Fibroblast of lung (primary cell): ENCODE data around the gene MISP3. TPM values are rescaled to one million over a fixed set of nuclear protein-coding genes. Genes with fewer than 3 reads are reported as not detected.
A peak's percentile ranks its signal among the peaks of the same experiment; 100 is the strongest.

Source experiments
- DNase-seq, 2 donors: peaks; one replicate each; pipeline versions ENCODE4 v3.0.0 to v3.0.0-alpha.2; 2010; ENCODE audit warnings: low read depth in 2 of 2
- H2AFZ ChIP-seq: 2 replicates; pipeline ENCODE4 v1.5.1; 2012; ENCODE audit warnings: low read length, control low read depth, inconsistent platforms
- H3K27ac ChIP-seq: 2 replicates; pipeline ENCODE4 v1.5.1; 2011; ENCODE audit warnings: low read length, control low read depth; ENCODE audit not compliant: insufficient read depth
- H3K27me3 ChIP-seq: 2 replicates; pipeline ENCODE4 v1.5.1; 2011; ENCODE audit warnings: mild to moderate bottlenecking, low read length; ENCODE audit not compliant: control insufficient read depth, insufficient read depth
- H3K36me3 ChIP-seq: 2 replicates; pipeline ENCODE4 v1.5.1; 2011; ENCODE audit warnings: low read length; ENCODE audit not compliant: control insufficient read depth, insufficient read depth
- H3K4me1 ChIP-seq: 2 replicates; pipeline ENCODE4 v1.5.1; 2011; ENCODE audit warnings: low read length; ENCODE audit not compliant: control insufficient read depth, insufficient read depth; ENCODE audit errors: extremely low read depth
- H3K4me2 ChIP-seq: 2 replicates; pipeline ENCODE4 v1.5.1; 2011; ENCODE audit warnings: low read length, control low read depth; ENCODE audit not compliant: insufficient read depth; ENCODE audit errors: extremely low read depth
- H3K4me3 ChIP-seq, 4 experiments: fragments of 200-600 bp in 1 of 4; sonication (generic) in 1 of 4; replicated peaks in 1 of 4; 2 replicates each; pipeline ENCODE4 v1.5.1; 2011 to 2016; ENCODE audit warnings: low read length in 4 of 4, low read depth in 3 of 4, mild to moderate bottlenecking in 3 of 4, control low read depth in 2 of 4, inconsistent platforms in 1 of 4, mixed read lengths in 1 of 4; ENCODE audit not compliant: insufficient read depth in 1 of 4; ENCODE audit errors: control extremely low read depth in 1 of 4
- H3K79me2 ChIP-seq: 2 replicates; pipeline ENCODE4 v1.5.1; 2012; ENCODE audit warnings: mild to moderate bottlenecking, low read length, inconsistent platforms; ENCODE audit not compliant: control insufficient read depth, insufficient read depth
- H3K9ac ChIP-seq: 2 replicates; pipeline ENCODE4 v1.5.1; 2011; ENCODE audit warnings: mild to moderate bottlenecking, low read length, control low read depth; ENCODE audit not compliant: insufficient read depth
- H3K9me3 ChIP-seq: 2 replicates; pipeline ENCODE4 v1.5.1; 2012; ENCODE audit warnings: low read depth, low read length; ENCODE audit not compliant: control insufficient read depth, insufficient read depth
- H4K20me1 ChIP-seq: 2 replicates; pipeline ENCODE4 v1.5.1; 2011; ENCODE audit warnings: low read length; ENCODE audit not compliant: control insufficient read depth, insufficient read depth; ENCODE audit errors: extremely low read depth
- EZH2 ChIP-seq: IDR thresholded peaks from 2 replicates; pipeline ENCODE4 v1.5.1; 2012; ENCODE audit warnings: low read length, control low read depth, mild to moderate bottlenecking; ENCODE audit errors: missing control alignments
- polyA plus RNA-seq, 2 donors: library from polyadenylated mRNA; depleted of rRNA in 1 of 2; stranded (reverse) in 1 of 2; unstranded in 1 of 2; fragments of >200 nt; gene quantifications; 2 replicates each; pipeline ENCODE4 v1.2.1, GENCODE V29; 2011 to 2012; ENCODE audit warnings: missing spikeins in 1 of 2
- total RNA-seq: library from RNA; depleted of rRNA; stranded (reverse); fragments of >200 nt; gene quantifications from 2 replicates; pipeline ENCODE4 v1.2.1, GENCODE V29; 2014
- TF ChIP-seq, protein P1 (sequence below), 2 donors: IDR thresholded peaks in 1 of 2; conservative IDR thresholded peaks in 1 of 2; 1 replicate in 1 of 2; 2 replicates in 1 of 2; pipeline ENCODE4 v1.5.1; 2011 to 2012; ENCODE audit warnings: low read length in 2 of 2, control low read depth in 1 of 2, inconsistent platforms in 1 of 2, low read depth in 1 of 2, mild to moderate bottlenecking in 1 of 2

The MISP3 gene
- total and polyA plus RNA-seq, 2 donors (not counting 1 experiment from before 2014, with no cell fraction given), result 0.33 to 0.83 TPM

- no peak overlapping the region for H2AFZ ChIP-seq
- DNase-seq, result no peak
- H3K36me3 ChIP-seq, result no peaks in the 10 kb centered on the region
- no peaks in the 10 kb centered on the region for H4K20me1 ChIP-seq
- H3K27ac ChIP-seq, result peak overlapping the region; percentile 73
- peak overlapping the region; percentile 76 to 94 (median 84) for H3K4me3 ChIP-seq
- peak overlapping the region; percentile 73 for H3K9ac ChIP-seq
- peaks cover 30% of the 10 kb centered on the region for H3K4me1 ChIP-seq
- TF ChIP-seq, protein P1, sequence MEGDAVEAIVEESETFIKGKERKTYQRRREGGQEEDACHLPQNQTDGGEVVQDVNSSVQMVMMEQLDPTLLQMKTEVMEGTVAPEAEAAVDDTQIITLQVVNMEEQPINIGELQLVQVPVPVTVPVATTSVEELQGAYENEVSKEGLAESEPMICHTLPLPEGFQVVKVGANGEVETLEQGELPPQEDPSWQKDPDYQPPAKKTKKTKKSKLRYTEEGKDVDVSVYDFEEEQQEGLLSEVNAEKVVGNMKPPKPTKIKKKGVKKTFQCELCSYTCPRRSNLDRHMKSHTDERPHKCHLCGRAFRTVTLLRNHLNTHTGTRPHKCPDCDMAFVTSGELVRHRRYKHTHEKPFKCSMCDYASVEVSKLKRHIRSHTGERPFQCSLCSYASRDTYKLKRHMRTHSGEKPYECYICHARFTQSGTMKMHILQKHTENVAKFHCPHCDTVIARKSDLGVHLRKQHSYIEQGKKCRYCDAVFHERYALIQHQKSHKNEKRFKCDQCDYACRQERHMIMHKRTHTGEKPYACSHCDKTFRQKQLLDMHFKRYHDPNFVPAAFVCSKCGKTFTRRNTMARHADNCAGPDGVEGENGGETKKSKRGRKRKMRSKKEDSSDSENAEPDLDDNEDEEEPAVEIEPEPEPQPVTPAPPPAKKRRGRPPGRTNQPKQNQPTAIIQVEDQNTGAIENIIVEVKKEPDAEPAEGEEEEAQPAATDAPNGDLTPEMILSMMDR (conservative IDR thresholded peaks at IDR 0.05 in 1 of 2, IDR thresholded peaks at IDR 0.05 in 1 of 2; ENCODE audit: low read depth in 1 of 2, low read length in 2 of 2), result no peak
- no peak for TF ChIP-seq EZH2
- no peaks in the 10 kb centered on the region for H3K9me3 ChIP-seq
- peak overlapping the region; percentile 82 for H3K4me2 ChIP-seq
- no peaks in the 10 kb centered on the region for H3K27me3 ChIP-seq
- H3K79me2 ChIP-seq, result peaks cover 45% of the 10 kb centered on the region
These were observed 44.5 kb downstream of the MISP3 start for GRCh38 chr19:14116918-14117578.

- Histone ChIP-seq H3K27me3 (no peaks in the 10 kb centered on the region), H3K4me2 (peak within 1 kb of the TSS; percentile 91), H3K9me3 (no peaks in the 10 kb centered on the region), H4K20me1 (no peaks in the 10 kb centered on the region), H3K79me2 (peaks cover 39% of the 10 kb centered on the region), H3K27ac (peak within 1 kb of the TSS; percentile 99), H3K9ac (peak within 1 kb of the TSS; percentile 82), H3K4me3 (peak within 1 kb of the TSS; percentile 76 to 94 (median 84)), H3K36me3 (no peaks in the 10 kb centered on the region), H2AFZ (peak within 1 kb of the TSS; percentile 76), H3K4me1 (peaks cover 25% of the 10 kb centered on the region)
- TF ChIP-seq EZH2, result no peak
- TF ChIP-seq, protein P1 (conservative IDR thresholded peaks at IDR 0.05 in 1 of 2, IDR thresholded peaks at IDR 0.05 in 1 of 2; ENCODE audit: low read depth in 1 of 2, low read length in 2 of 2), result no peak
- DNase-seq, result peak; percentile 99
These were observed 45.1 kb downstream of the MISP3 start, which contains the start of gene PRKACA for GRCh38 chr19:14117668-14118164. PRKACA (minus strand) TSS chr19:14117762; CDS start chr19:14117547, 215 bp downstream.

GRCh38 chr19:14118165-14119051 is 45.8 kb downstream of the MISP3 start:
- Histone ChIP-seq H3K27me3 (no peaks in the 10 kb centered on the region), H3K79me2 (peaks cover 32% of the 10 kb centered on the region), H3K36me3 (no peaks in the 10 kb centered on the region), H3K27ac (peak overlapping the region; percentile 99), H3K4me2 (peak overlapping the region; percentile 91), H3K4me3 (peak overlapping the region; percentile 26 to 57 (median 41)), H3K9me3 (no peaks in the 10 kb centered on the region), H3K9ac (peak overlapping the region; percentile 82), H3K4me1 (peaks cover 18% of the 10 kb centered on the region), H2AFZ (peak overlapping the region; percentile 76), H4K20me1 (no peaks in the 10 kb centered on the region)
- peak; percentile 64 to 81 for DNase-seq
- TF ChIP-seq, protein P1 (conservative IDR thresholded peaks at IDR 0.05 in 1 of 2, IDR thresholded peaks at IDR 0.05 in 1 of 2; ENCODE audit: low read depth in 1 of 2, low read length in 2 of 2), result no peak
- TF ChIP-seq EZH2, result no peak
